Activated gamma-delta T cell treated with anti-CD3 and anti-CD28 coated beads, Interleukin-2, amount 50 U/mL, for 16 hours (primary cell): ENCODE data around the gene ADNP2.
A peak's percentile ranks its signal among the peaks of the same experiment; 100 is the strongest.

Experiments
- DNase-seq: peaks from one replicate; pipeline ENCODE4 v3.0.0-alpha.2; 2020; ENCODE audit warnings: low read depth

ADNP2 gene

GRCh38 chr18:80171054-80171872 is 62.2 kb downstream of the ADNP2 start:
- DNase-seq = peak; percentile 31

GRCh38 chr18:80172056-80172455 is 63.0 kb downstream of the ADNP2 start:
- DNase-seq = no peak

GRCh38 chr18:80173060-80173459 is 64.0 kb downstream of the ADNP2 start:
- no peak for DNase-seq

GRCh38 chr18:80175451-80176204 is 66.6 kb downstream of the ADNP2 start:
- peak; percentile 39 for DNase-seq

GRCh38 chr18:80176334-80177073 is 67.4 kb downstream of the ADNP2 start:
- DNase-seq = no peak

- DNase-seq = no peak
Measured at GRCh38 chr18:80177128-80177527, 68.1 kb downstream of the ADNP2 start.

- DNase-seq = no peak
Measured at GRCh38 chr18:80178935-80179818, 70.1 kb downstream of the ADNP2 start.

GRCh38 chr18:80179857-80180558 is 70.9 kb downstream of the ADNP2 start:
- no peak for DNase-seq

- no peak for DNase-seq
Measured at GRCh38 chr18:80180778-80181564, 71.9 kb downstream of the ADNP2 start.

GRCh38 chr18:80181642-80182461 is 72.8 kb downstream of the ADNP2 start:
- no peak for DNase-seq

- no peak for DNase-seq
Measured at GRCh38 chr18:80182855-80183254, 73.8 kb downstream of the ADNP2 start.

GRCh38 chr18:80183273-80184050 is 74.4 kb downstream of the ADNP2 start:
- DNase-seq = no peak

- no peak for DNase-seq
Measured at GRCh38 chr18:80184243-80184772, 75.2 kb downstream of the ADNP2 start.

- no peak for DNase-seq
Measured at GRCh38 chr18:80185545-80185944, 76.5 kb downstream of the ADNP2 start.

- DNase-seq = no peak
Measured at GRCh38 chr18:80187956-80188642, 79.0 kb downstream of the ADNP2 start.

GRCh38 chr18:80188643-80189530 is 79.8 kb downstream of the ADNP2 start:
- DNase-seq = no peak

GRCh38 chr18:80189531-80189865 is 80.4 kb downstream of the ADNP2 start:
- DNase-seq = no peak
